Measurements from ENCODE around the gene RBM26.

The RBM26 gene

DNA sequence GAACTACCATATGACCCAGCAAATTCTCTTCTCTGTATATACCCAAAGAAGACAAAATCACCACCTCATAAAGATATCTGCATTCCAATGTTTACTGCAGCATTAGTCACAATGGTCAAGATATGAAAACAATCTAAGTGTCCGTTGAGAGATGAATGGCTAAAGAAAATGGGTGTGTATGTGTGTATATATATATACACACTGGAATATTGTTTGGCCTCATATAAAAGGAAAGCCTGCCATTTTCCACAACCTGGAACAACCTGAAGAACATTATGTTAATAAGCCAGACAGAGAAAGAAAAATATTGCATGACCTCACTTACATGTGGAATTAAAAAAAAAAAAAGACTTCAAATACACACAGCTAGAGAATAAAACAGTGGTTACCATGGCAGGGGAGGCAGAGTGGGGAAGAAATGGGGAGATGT is 29.5 kb upstream of the RBM26 start:
- TF ChIP-seq TEAD4 (IDR thresholded peaks at IDR 0.05) (no peak), USF1 (IDR thresholded peaks at IDR 0.05) (no peak), MAX (IDR thresholded peaks at IDR 0.05) (no peak), CEBPB (IDR thresholded peaks at IDR 0.05) (no peak), FOXM1 (IDR thresholded peaks at IDR 0.05; ENCODE audit: borderline replicate concordance, low read depth) (no peak), TAF1 (IDR thresholded peaks at IDR 0.05; ENCODE audit: low read depth) (no peak), NFIC (IDR thresholded peaks at IDR 0.05) (no peak), RAD21 (IDR thresholded peaks at IDR 0.05; ENCODE audit: low read depth) (no peak), EGR1 (IDR thresholded peaks at IDR 0.05) (no peak), TCF12 (IDR thresholded peaks at IDR 0.05; ENCODE audit: low read depth) (no peak), CREB1 (IDR thresholded peaks at IDR 0.05; ENCODE audit: low read depth) (no peak), YY1 (IDR thresholded peaks at IDR 0.05; ENCODE audit: low read depth) (no peak), EP300 (IDR thresholded peaks at IDR 0.05; ENCODE audit: borderline replicate concordance) (no peak)
- TF ChIP-seq, protein P1, sequence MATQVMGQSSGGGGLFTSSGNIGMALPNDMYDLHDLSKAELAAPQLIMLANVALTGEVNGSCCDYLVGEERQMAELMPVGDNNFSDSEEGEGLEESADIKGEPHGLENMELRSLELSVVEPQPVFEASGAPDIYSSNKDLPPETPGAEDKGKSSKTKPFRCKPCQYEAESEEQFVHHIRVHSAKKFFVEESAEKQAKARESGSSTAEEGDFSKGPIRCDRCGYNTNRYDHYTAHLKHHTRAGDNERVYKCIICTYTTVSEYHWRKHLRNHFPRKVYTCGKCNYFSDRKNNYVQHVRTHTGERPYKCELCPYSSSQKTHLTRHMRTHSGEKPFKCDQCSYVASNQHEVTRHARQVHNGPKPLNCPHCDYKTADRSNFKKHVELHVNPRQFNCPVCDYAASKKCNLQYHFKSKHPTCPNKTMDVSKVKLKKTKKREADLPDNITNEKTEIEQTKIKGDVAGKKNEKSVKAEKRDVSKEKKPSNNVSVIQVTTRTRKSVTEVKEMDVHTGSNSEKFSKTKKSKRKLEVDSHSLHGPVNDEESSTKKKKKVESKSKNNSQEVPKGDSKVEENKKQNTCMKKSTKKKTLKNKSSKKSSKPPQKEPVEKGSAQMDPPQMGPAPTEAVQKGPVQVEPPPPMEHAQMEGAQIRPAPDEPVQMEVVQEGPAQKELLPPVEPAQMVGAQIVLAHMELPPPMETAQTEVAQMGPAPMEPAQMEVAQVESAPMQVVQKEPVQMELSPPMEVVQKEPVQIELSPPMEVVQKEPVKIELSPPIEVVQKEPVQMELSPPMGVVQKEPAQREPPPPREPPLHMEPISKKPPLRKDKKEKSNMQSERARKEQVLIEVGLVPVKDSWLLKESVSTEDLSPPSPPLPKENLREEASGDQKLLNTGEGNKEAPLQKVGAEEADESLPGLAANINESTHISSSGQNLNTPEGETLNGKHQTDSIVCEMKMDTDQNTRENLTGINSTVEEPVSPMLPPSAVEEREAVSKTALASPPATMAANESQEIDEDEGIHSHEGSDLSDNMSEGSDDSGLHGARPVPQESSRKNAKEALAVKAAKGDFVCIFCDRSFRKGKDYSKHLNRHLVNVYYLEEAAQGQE (IDR thresholded peaks at IDR 0.05; ENCODE audit: low read depth): no peak

DNA sequence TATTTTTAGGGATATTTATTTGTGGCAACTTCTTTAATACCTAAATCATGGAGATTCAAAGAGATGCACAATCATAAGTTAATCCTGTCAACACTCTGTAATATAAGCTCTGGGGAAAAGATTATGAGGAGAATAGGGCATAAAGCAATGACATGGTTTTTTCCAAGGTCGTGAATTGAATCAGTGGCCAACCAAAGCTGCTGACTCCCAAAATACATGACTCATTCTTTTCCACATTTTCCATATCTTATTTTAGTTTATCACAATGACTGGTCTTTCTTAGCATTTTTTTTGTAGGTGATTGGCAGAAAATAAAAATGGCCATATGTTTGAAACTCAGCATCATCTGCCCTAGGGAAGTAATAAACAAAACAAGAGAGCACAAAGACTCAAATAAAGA is 28.5 kb upstream of the RBM26 start:
- TF ChIP-seq EGR1 (IDR thresholded peaks at IDR 0.05) (no peak), TEAD4 (IDR thresholded peaks at IDR 0.05) (no peak), MAX (IDR thresholded peaks at IDR 0.05) (no peak), NFIC (IDR thresholded peaks at IDR 0.05) (no peak), TCF12 (IDR thresholded peaks at IDR 0.05; ENCODE audit: low read depth) (no peak), CREB1 (IDR thresholded peaks at IDR 0.05; ENCODE audit: low read depth) (no peak), TAF1 (IDR thresholded peaks at IDR 0.05; ENCODE audit: low read depth) (no peak), ZBTB7A (IDR thresholded peaks at IDR 0.05; ENCODE audit: low read depth) (no peak), CEBPB (IDR thresholded peaks at IDR 0.05) (no peak), EP300 (IDR thresholded peaks at IDR 0.05; ENCODE audit: borderline replicate concordance) (no peak)

GRCh38 chr13:79432992-79433391 is 26.9 kb upstream of the RBM26 start:
- no peak for TF ChIP-seq RAD21 (IDR thresholded peaks at IDR 0.05; ENCODE audit: low read depth)
- no peak for TF ChIP-seq MAX (IDR thresholded peaks at IDR 0.05)
- TF ChIP-seq EP300 (IDR thresholded peaks at IDR 0.05; ENCODE audit: borderline replicate concordance): no peak
- no peak for TF ChIP-seq CEBPB (IDR thresholded peaks at IDR 0.05)
- no peak for TF ChIP-seq CREB1 (IDR thresholded peaks at IDR 0.05; ENCODE audit: low read depth)
- no peak for TF ChIP-seq USF1 (IDR thresholded peaks at IDR 0.05)
- no peak for TF ChIP-seq ZBTB7A (IDR thresholded peaks at IDR 0.05; ENCODE audit: low read depth)
- TF ChIP-seq TAF1 (IDR thresholded peaks at IDR 0.05; ENCODE audit: low read depth): no peak

GRCh38 chr13:79432086-79432485 is 26.0 kb upstream of the RBM26 start:
- no peak for TF ChIP-seq EGR1 (IDR thresholded peaks at IDR 0.05)
- no peak for TF ChIP-seq CREB1 (IDR thresholded peaks at IDR 0.05; ENCODE audit: low read depth)
- TF ChIP-seq TCF12 (IDR thresholded peaks at IDR 0.05; ENCODE audit: low read depth): no peak
- no peak for TF ChIP-seq EP300 (IDR thresholded peaks at IDR 0.05; ENCODE audit: borderline replicate concordance)
- TF ChIP-seq NFIC (IDR thresholded peaks at IDR 0.05): no peak
- TF ChIP-seq FOXM1 (IDR thresholded peaks at IDR 0.05; ENCODE audit: borderline replicate concordance, low read depth): no peak
- TF ChIP-seq YY1 (IDR thresholded peaks at IDR 0.05; ENCODE audit: low read depth): no peak
- no peak for TF ChIP-seq RAD21 (IDR thresholded peaks at IDR 0.05; ENCODE audit: low read depth)
- no peak for TF ChIP-seq MAX (IDR thresholded peaks at IDR 0.05)
- TF ChIP-seq, protein P1 (IDR thresholded peaks at IDR 0.05; ENCODE audit: low read depth): no peak
- TF ChIP-seq CEBPB (IDR thresholded peaks at IDR 0.05): no peak
- TF ChIP-seq USF1 (IDR thresholded peaks at IDR 0.05): no peak
- no peak for TF ChIP-seq ZBTB7A (IDR thresholded peaks at IDR 0.05; ENCODE audit: low read depth)
- no peak for TF ChIP-seq TEAD4 (IDR thresholded peaks at IDR 0.05)
- no peak for TF ChIP-seq TAF1 (IDR thresholded peaks at IDR 0.05; ENCODE audit: low read depth)

- TF ChIP-seq CEBPB (IDR thresholded peaks at IDR 0.05) (no peak), ZBTB7A (IDR thresholded peaks at IDR 0.05; ENCODE audit: low read depth) (no peak)
Measured at GRCh38 chr13:79429309-79429708, 23.3 kb upstream of the RBM26 start.
